GM23338 (cell line): ENCODE measurements around the gene MYO16. TPM values are rescaled to one million over a fixed set of nuclear protein-coding genes. Genes with fewer than 3 reads are reported as not detected.

Source experiments
- ATAC-seq: fragments of 200-7000 bp; cut with Tn5 transposase; 3 replicates; pipeline ENCODE4 v1.9.1; 2020
- DNase-seq: peaks from one replicate; pipeline ENCODE4 v3.0.0-alpha.2; 2015; ENCODE audit warnings: low spot score
- H2AFZ ChIP-seq: fragments of 200-600 bp; sonication (generic); 2 replicates; pipeline ENCODE4 v1.8.0; 2016; ENCODE audit warnings: antibody characterized with exemption, mild to moderate bottlenecking, moderate library complexity
- H3F3A ChIP-seq: fragments of 200-600 bp; sonication (generic); replicated peaks from 2 replicates; pipeline ENCODE4 v1.8.0; 2017; ENCODE audit warnings: antibody characterized with exemption, mixed run types, low read depth
- H3K27ac ChIP-seq: fragments of 200-600 bp; sonication (generic); 2 replicates; pipeline ENCODE4 v1.6.1; 2016; ENCODE audit warnings: low read depth
- H3K27me3 ChIP-seq: fragments of 200-600 bp; sonication (generic); 2 replicates; pipeline ENCODE4 v1.8.0; 2016; ENCODE audit warnings: mild to moderate bottlenecking, mixed run types, moderate library complexity; ENCODE audit not compliant: insufficient read depth
- H3K36me3 ChIP-seq: fragments of 200-600 bp; sonication (generic); 2 replicates; pipeline ENCODE4 v1.8.0; 2016; ENCODE audit warnings: mild to moderate bottlenecking; ENCODE audit not compliant: insufficient read depth
- H3K4me1 ChIP-seq: fragments of 200-600 bp; sonication (generic); 2 replicates; pipeline ENCODE4 v1.8.0; 2016; ENCODE audit warnings: mild to moderate bottlenecking, moderate library complexity; ENCODE audit not compliant: insufficient read depth
- H3K4me2 ChIP-seq: fragments of 200-600 bp; sonication (generic); 2 replicates; pipeline ENCODE4 v1.7.1; 2017; ENCODE audit warnings: mixed run types
- H3K4me3 ChIP-seq: fragments of 200-600 bp; sonication (generic); 2 replicates; pipeline ENCODE4 v1.6.1; 2016; ENCODE audit warnings: mixed run types
- H3K79me2 ChIP-seq: fragments of 200-600 bp; sonication (generic); replicated peaks from 2 replicates; pipeline ENCODE4 v1.8.0; 2017; ENCODE audit warnings: mild to moderate bottlenecking; ENCODE audit not compliant: insufficient read depth
- H3K9me2 ChIP-seq: fragments of 200-600 bp; sonication (generic); 2 replicates; pipeline ENCODE4 v1.8.0; 2017; ENCODE audit not compliant: insufficient read depth
- H4K20me1 ChIP-seq: fragments of 200-600 bp; sonication (generic); replicated peaks from 2 replicates; pipeline ENCODE4 v1.8.0; 2017; ENCODE audit warnings: mild to moderate bottlenecking; ENCODE audit not compliant: insufficient read depth
- H3K27ac Mint-ChIP-seq: 2 replicates; pipeline ENCODE4 v1.8.0; 2020; ENCODE audit warnings: inconsistent platforms, mild to moderate bottlenecking, moderate library complexity, mixed read lengths
- H3K27me3 Mint-ChIP-seq: 3 replicates; pipeline ENCODE4 v1.8.0; 2022; ENCODE audit warnings: low read depth, mild to moderate bottlenecking, moderate library complexity, mixed read lengths, inconsistent platforms; ENCODE audit not compliant: insufficient read depth, poor library complexity
- H3K36me3 Mint-ChIP-seq: 3 replicates; pipeline ENCODE4 v1.8.0; 2021; ENCODE audit warnings: low read depth, mild to moderate bottlenecking, inconsistent platforms, moderate library complexity, mixed read lengths
- H3K4me1 Mint-ChIP-seq: 3 replicates; pipeline ENCODE4 v1.8.0; 2020; ENCODE audit warnings: mild to moderate bottlenecking, inconsistent platforms, mixed read lengths
- H3K4me3 Mint-ChIP-seq: 3 replicates; pipeline ENCODE4 v1.8.0; 2021; ENCODE audit warnings: moderate library complexity, mild to moderate bottlenecking, inconsistent platforms, mixed read lengths
- H3K9me3 Mint-ChIP-seq: 3 replicates; pipeline ENCODE4 v1.8.0; 2020; ENCODE audit warnings: moderate library complexity, mild to moderate bottlenecking, inconsistent platforms, mixed read lengths
- CREB1 ChIP-seq: fragments of 250-450 bp; sonication (Bioruptor Pico); IDR thresholded peaks from 2 replicates; pipeline ENCODE4 v1.5.0; 2020; ENCODE audit warnings: low read depth, mild to moderate bottlenecking, moderate library complexity
- CTCF ChIP-seq, 2 experiments: fragments of 200-600 bp in 1 of 2; sonication (generic) in 1 of 2; conservative IDR thresholded peaks; 2 replicates each; pipeline versions ENCODE4 v1.5.1 to v1.6.1; 2016 to 2017; ENCODE audit warnings: antibody characterized with exemption in 2 of 2, low read depth in 2 of 2, mild to moderate bottlenecking in 2 of 2, moderate library complexity in 1 of 2
- EZH2 ChIP-seq: fragments of 200-600 bp; sonication (generic); IDR thresholded peaks from one replicate; pipeline ENCODE4 v1.8.0; 2017; ENCODE audit warnings: antibody characterized with exemption, mild to moderate bottlenecking, low read depth; ENCODE audit not compliant: unreplicated experiment
- EZH2phosphoT487 ChIP-seq: fragments of 200-600 bp; sonication (generic); IDR thresholded peaks from one replicate; pipeline ENCODE4 v1.8.1; 2018; ENCODE audit warnings: antibody characterized with exemption; ENCODE audit not compliant: unreplicated experiment
- JUNB ChIP-seq: IDR thresholded peaks from one replicate; pipeline ENCODE4 v1.6.1; 2016; ENCODE audit warnings: antibody characterized with exemption; ENCODE audit not compliant: unreplicated experiment
- NANOG ChIP-seq: IDR thresholded peaks from 2 replicates; pipeline ENCODE4 v1.6.1; 2016; ENCODE audit warnings: antibody characterized with exemption, borderline replicate concordance
- POLR2AphosphoS5 ChIP-seq: IDR thresholded peaks from 2 replicates; pipeline ENCODE4 v1.6.1; 2016; ENCODE audit warnings: antibody characterized with exemption, low read depth
- STAT1 ChIP-seq: IDR thresholded peaks from one replicate; pipeline ENCODE4 v1.6.1; 2016; ENCODE audit warnings: antibody characterized with exemption; ENCODE audit not compliant: unreplicated experiment
- ZNF114 ChIP-seq: fragments of 250-450 bp; sonication (Bioruptor Pico); IDR thresholded peaks from 2 replicates; pipeline ENCODE4 v1.5.0; 2020; ENCODE audit warnings: mild to moderate bottlenecking, moderate library complexity
- ZNF331 ChIP-seq: fragments of 250-450 bp; sonication (Bioruptor Pico); IDR thresholded peaks from 2 replicates; pipeline ENCODE4 v1.5.0; 2020; ENCODE audit warnings: low read depth, mild to moderate bottlenecking, moderate library complexity
- ZNF462 ChIP-seq: fragments of 250-450 bp; sonication (Bioruptor Pico); IDR thresholded peaks from 2 replicates; pipeline ENCODE4 v1.5.0; 2020; ENCODE audit warnings: mild to moderate bottlenecking, moderate library complexity
- polyA plus RNA-seq: library from polyadenylated mRNA; unstranded; fragments of >200 nt; fragmentation: Nextera tagmentation; extraction: Ambion mirVana; gene quantifications from 2 replicates; pipeline ENCODE4 v1.2.1, GENCODE V29; 2016
- total RNA-seq: library from RNA; depleted of rRNA; stranded (reverse); fragments of >200 nt; shearing (Covaris generic); gene quantifications from 2 replicates; pipeline ENCODE4 v1.2.3, GENCODE V29; 2014
- TF ChIP-seq, protein P1 (sequence below): IDR thresholded peaks from one replicate; pipeline ENCODE4 v1.6.1; 2018; ENCODE audit warnings: antibody characterized with exemption; ENCODE audit not compliant: unreplicated experiment
- TF ChIP-seq, protein P2 (sequence below): IDR thresholded peaks from 2 replicates; pipeline ENCODE4 v1.6.1; 2016; ENCODE audit warnings: antibody characterized with exemption

MYO16 gene
- total and polyA plus RNA-seq, 2 experiments from 2014 or later = 0.10 to 0.13 TPM

GRCh38 chr13:109114162-109114561 is 484.8 kb downstream of the MYO16 start:
- Histone ChIP-seq H2AFZ (no peak overlapping the region), H4K20me1 (no peaks in the 10 kb centered on the region), H3K4me1 (no peaks in the 10 kb centered on the region), H3K79me2 (no peaks in the 10 kb centered on the region), H3K36me3 (no peaks in the 10 kb centered on the region), H3K27ac (no peak overlapping the region), H3K4me3 (no peak overlapping the region), H3F3A (no peaks in the 10 kb centered on the region), H3K4me2 (no peak overlapping the region), H3K27me3 (no peaks in the 10 kb centered on the region), H3K9me2 (0 out of 2 replicates have a peak, but pooled peaks cover 7% of the 10 kb centered on the region)
- no peak for DNase-seq
- Mint-ChIP-seq H3K4me1 (no peaks in the 10 kb centered on the region), H3K9me3 (no peaks in the 10 kb centered on the region), H3K27me3 (no peaks in the 10 kb centered on the region), H3K36me3 (no peaks in the 10 kb centered on the region), H3K27ac (no peak overlapping the region), H3K4me3 (no peak overlapping the region)
- ATAC-seq = no peak
- TF ChIP-seq, protein P1, sequence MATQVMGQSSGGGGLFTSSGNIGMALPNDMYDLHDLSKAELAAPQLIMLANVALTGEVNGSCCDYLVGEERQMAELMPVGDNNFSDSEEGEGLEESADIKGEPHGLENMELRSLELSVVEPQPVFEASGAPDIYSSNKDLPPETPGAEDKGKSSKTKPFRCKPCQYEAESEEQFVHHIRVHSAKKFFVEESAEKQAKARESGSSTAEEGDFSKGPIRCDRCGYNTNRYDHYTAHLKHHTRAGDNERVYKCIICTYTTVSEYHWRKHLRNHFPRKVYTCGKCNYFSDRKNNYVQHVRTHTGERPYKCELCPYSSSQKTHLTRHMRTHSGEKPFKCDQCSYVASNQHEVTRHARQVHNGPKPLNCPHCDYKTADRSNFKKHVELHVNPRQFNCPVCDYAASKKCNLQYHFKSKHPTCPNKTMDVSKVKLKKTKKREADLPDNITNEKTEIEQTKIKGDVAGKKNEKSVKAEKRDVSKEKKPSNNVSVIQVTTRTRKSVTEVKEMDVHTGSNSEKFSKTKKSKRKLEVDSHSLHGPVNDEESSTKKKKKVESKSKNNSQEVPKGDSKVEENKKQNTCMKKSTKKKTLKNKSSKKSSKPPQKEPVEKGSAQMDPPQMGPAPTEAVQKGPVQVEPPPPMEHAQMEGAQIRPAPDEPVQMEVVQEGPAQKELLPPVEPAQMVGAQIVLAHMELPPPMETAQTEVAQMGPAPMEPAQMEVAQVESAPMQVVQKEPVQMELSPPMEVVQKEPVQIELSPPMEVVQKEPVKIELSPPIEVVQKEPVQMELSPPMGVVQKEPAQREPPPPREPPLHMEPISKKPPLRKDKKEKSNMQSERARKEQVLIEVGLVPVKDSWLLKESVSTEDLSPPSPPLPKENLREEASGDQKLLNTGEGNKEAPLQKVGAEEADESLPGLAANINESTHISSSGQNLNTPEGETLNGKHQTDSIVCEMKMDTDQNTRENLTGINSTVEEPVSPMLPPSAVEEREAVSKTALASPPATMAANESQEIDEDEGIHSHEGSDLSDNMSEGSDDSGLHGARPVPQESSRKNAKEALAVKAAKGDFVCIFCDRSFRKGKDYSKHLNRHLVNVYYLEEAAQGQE = no peak
- no peak for TF ChIP-seq EZH2
- TF ChIP-seq ZNF114 (CRISPR knock-in tag) = no peak
- no peak for TF ChIP-seq ZNF462
- TF ChIP-seq, protein P2, sequence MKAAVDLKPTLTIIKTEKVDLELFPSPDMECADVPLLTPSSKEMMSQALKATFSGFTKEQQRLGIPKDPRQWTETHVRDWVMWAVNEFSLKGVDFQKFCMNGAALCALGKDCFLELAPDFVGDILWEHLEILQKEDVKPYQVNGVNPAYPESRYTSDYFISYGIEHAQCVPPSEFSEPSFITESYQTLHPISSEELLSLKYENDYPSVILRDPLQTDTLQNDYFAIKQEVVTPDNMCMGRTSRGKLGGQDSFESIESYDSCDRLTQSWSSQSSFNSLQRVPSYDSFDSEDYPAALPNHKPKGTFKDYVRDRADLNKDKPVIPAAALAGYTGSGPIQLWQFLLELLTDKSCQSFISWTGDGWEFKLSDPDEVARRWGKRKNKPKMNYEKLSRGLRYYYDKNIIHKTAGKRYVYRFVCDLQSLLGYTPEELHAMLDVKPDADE = no peak
- TF ChIP-seq NANOG = no peak
- TF ChIP-seq STAT1 = no peak
- no peak for TF ChIP-seq CREB1 (CRISPR knock-in tag)
- no peak for TF ChIP-seq EZH2phosphoT487
- TF ChIP-seq POLR2AphosphoS5 = no peak
- TF ChIP-seq ZNF331 (CRISPR knock-in tag) = no peak
- no peak for TF ChIP-seq JUNB
- no peak for TF ChIP-seq CTCF (conservative IDR thresholded peaks at IDR 0.05; ENCODE audit: low read depth in 2 of 2)
